GM13976 (cell line): ENCODE results near the gene DOCK4.

Experiments
- DNase-seq: peaks from one replicate; pipeline ENCODE4 v3.0.0; 2012; ENCODE audit warnings: low spot score
- in situ Hi-C: fragments of 300-500 bp; cut with MboI; formaldehyde crosslinking; loops from one replicate; pipeline ENCODE4 v1.12.0; 2022; ENCODE audit warnings: low sequenced_read_pairs, mixed read lengths, inconsistent platforms; ENCODE audit not compliant: unreplicated experiment
- TF ChIP-seq, protein P1 (sequence below): IDR thresholded peaks from 2 replicates; pipeline ENCODE4 v1.5.1; 2012; ENCODE audit warnings: borderline replicate concordance, mild to moderate bottlenecking; ENCODE audit not compliant: insufficient read depth; ENCODE audit errors: extremely low read depth, missing control alignments, control extremely low read depth

The DOCK4 gene

GRCh38 chr7:111746950-111747349 is 459.2 kb downstream of the DOCK4 start:
- DNase-seq, result no peak
- in situ Hi-C loops, result loop anchor here (10.0 to 25.0 kb wide), 2 partner anchors 658 to 660 kb away; partner anchors contain the start of gene LRRN3
- TF ChIP-seq, protein P1, sequence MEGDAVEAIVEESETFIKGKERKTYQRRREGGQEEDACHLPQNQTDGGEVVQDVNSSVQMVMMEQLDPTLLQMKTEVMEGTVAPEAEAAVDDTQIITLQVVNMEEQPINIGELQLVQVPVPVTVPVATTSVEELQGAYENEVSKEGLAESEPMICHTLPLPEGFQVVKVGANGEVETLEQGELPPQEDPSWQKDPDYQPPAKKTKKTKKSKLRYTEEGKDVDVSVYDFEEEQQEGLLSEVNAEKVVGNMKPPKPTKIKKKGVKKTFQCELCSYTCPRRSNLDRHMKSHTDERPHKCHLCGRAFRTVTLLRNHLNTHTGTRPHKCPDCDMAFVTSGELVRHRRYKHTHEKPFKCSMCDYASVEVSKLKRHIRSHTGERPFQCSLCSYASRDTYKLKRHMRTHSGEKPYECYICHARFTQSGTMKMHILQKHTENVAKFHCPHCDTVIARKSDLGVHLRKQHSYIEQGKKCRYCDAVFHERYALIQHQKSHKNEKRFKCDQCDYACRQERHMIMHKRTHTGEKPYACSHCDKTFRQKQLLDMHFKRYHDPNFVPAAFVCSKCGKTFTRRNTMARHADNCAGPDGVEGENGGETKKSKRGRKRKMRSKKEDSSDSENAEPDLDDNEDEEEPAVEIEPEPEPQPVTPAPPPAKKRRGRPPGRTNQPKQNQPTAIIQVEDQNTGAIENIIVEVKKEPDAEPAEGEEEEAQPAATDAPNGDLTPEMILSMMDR, result no peak

- in situ Hi-C loops, result loop anchor here (10.0 to 25.0 kb wide), 2 partner anchors 657 to 660 kb away; partner anchors contain the start of gene LRRN3
- TF ChIP-seq, protein P1, result no peak
- no peak for DNase-seq
These were observed 461.6 kb downstream of the DOCK4 start for GRCh38 chr7:111744501-111745155.

DNA sequence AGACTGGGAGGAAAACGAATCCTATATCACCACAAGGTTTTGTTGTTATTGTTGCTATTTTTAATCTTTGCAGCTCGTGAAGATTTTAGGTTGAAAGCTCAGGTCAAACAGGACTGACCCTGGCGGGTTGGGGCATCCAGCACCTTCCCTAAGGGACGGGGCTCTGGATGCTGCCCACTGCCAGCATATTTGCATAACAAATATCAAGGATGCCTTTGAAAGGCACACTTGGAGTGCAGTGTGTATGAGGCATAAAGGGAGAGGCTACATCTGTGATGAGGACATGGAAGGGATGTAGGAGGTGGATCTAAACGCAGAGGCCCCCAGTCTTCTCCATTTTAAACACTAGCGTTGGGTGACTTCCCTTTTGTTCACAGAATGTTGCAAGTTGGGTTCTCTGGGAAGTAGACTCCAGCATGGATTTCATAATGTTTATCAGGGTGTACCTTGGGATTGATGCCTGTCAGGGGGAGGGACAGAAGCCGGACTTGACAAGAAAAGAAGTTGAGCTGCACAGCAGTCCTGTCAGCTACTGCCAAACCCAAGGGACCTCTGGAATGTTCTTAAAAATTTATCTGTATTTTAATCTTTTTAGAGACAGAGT is 462.9 kb downstream of the DOCK4 start:
- in situ Hi-C loops, result loop anchor here (10.0 to 25.0 kb wide), 2 partner anchors 656 to 661 kb away; partner anchors contain the start of gene LRRN3
- TF ChIP-seq, protein P1, result no peak
- DNase-seq, result no peak

DNA sequence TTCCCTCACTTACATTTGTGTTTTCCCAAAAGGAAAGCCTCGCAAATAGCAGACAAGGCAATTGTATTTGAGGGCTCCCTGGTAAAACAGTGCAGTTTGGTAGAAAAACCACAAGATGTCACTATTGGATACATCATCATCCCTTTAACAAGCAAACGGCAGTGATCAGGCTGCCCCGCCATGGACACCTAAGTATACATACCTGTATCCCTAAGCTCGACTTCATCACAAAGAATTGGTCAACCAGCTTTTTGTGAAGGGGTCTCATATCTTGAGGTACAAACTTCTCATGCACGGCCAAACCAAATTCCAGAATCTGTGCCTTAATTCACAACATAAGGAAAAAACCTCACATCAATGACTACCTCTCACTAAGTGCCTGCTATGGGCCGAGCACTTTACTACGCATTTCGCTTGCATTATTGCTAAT is 464.4 kb downstream of the DOCK4 start:
- DNase-seq, result peak; percentile 71
- in situ Hi-C loops, result loop anchor here (10.0 to 25.0 kb wide), 2 partner anchors 655 to 663 kb away; partner anchors contain the start of gene LRRN3
- TF ChIP-seq, protein P1, result peak; percentile 50

DNA sequence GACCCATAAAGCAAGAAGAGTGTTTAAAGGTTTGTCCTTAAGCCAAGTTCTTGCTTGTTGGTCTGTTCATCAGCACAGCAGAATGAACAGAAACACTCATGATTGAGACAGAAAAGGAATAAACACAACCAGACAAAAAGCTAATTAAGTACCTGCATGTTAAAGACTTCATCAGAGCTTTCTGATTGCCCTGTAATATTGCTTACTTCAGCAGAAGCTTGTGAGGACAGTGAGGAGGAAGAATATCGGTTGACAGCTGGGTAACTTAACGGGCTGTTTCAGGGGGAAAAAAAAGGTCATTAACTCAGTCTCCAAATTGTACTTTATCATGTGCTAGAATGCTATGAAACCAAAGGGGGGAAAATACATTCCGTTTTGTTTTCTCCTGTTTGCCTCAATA is 465.3 kb downstream of the DOCK4 start:
- in situ Hi-C loops, result loop anchor here (10.0 to 25.0 kb wide), 2 partner anchors 654 to 664 kb away; partner anchors contain the start of gene LRRN3
- TF ChIP-seq, protein P1, result no peak
- no peak for DNase-seq

- no peak for DNase-seq
- in situ Hi-C loops, result loop anchor here (25.0 kb wide), 1 partner anchor 649 kb away; the partner anchor contains the start of gene LRRN3
- TF ChIP-seq, protein P1, result no peak
These were observed 469.7 kb downstream of the DOCK4 start for GRCh38 chr7:111736552-111736874.
